Activated naive CD4-positive, alpha-beta T cell treated with anti-CD3 and anti-CD28 coated beads, Interleukin-2, amount 10 ng/mL, durations not matched to agents 7 days and 5 days (primary cell): ENCODE results near the gene CUBN.

Source experiments
- CTCF ChIA-PET: fragments of 350-600 bp; sonication (Branson Sonifier 250); formaldehyde crosslinking; loops from one replicate; lab custom pipeline; 2021; ENCODE audit warnings: antibody characterized with exemption; lab: Charles Lee
- DNase-seq: peaks from one replicate; pipeline ENCODE4 v3.0.0-alpha.2; 2020
- H3K27ac Mint-ChIP-seq: one replicate; pipeline ENCODE4 v1.8.0; 2021; ENCODE audit warnings: mild to moderate bottlenecking, moderate library complexity, mixed read lengths
- H3K27me3 Mint-ChIP-seq: one replicate; pipeline ENCODE4 v1.8.0; 2021; ENCODE audit warnings: mild to moderate bottlenecking, mixed read lengths
- H3K36me3 Mint-ChIP-seq: one replicate; pipeline ENCODE4 v1.8.0; 2021; ENCODE audit warnings: mixed read lengths
- H3K4me1 Mint-ChIP-seq: one replicate; pipeline ENCODE4 v1.8.0; 2021; ENCODE audit warnings: mixed read lengths
- H3K4me3 Mint-ChIP-seq: one replicate; pipeline ENCODE4 v1.8.0; 2021; ENCODE audit warnings: mild to moderate bottlenecking, moderate library complexity, mixed read lengths
- H3K9me3 Mint-ChIP-seq: one replicate; pipeline ENCODE4 v1.8.0; 2021; ENCODE audit warnings: mixed read lengths

Gene CUBN

DNA sequence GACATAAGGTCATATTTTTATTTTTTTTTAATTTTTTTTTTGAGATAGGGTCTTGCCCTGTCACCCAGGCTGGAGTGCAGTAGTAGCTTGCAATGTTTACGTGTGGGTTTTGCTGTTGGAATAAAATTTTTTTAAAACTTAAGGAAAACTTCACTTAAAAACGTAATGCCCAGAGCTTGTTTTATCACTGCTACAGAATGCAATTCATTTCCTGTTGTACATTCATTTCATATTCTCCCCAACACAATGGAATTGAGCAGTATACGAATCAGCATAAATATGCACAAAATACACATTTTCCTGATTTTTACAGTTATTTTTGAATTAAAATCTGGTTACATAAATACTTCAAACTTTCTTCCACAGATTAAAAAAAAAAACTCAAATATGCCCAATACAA, 352.7 kb downstream of the CUBN start:
- Mint-ChIP-seq H3K36me3 (peaks cover 24% of the 10 kb centered on the region), H3K4me1 (peaks cover 36% of the 10 kb centered on the region), H3K27me3 (no peaks in the 10 kb centered on the region), H3K9me3 (no peaks in the 10 kb centered on the region), H3K4me3 (no peak overlapping the region), H3K27ac (no peak overlapping the region)
- no peak for DNase-seq
- CTCF ChIA-PET: interaction anchor here (0.7 to 1.1 kb wide), 4 partner anchors 10 to 1096 kb away, joined by 3 read pairs; no protein-coding TSS in a partner anchor
